Right renal cortex interstitium (tissue), 3 donors: ENCODE measurements around the gene METTL14. TPM values are rescaled to one million over a fixed set of nuclear protein-coding genes. Genes with fewer than 3 reads are reported as not detected.
"Not testable (repeated sequence)": the region's sequence is repeated elsewhere in the genome, so short reads cannot be mapped to it uniquely, and the experiment has no call there.

Experiments used
- DNase-seq, 3 donors: peaks; one replicate each; pipeline ENCODE4 v3.0.0-alpha.2; 2013; ENCODE audit warnings: low read depth in 3 of 3, low spot score in 2 of 3
- polyA plus RNA-seq, 3 donors: library from polyadenylated mRNA; unstranded; fragments of 120-200 nt; gene quantifications; one replicate each; pipeline ENCODE4 v1.2.1, GENCODE V29; 2013; ENCODE audit not compliant: insufficient read length in 3 of 3

Gene METTL14
- 10 to 100 TPM; 66.8 to 73.8 (median 67.7) TPM for polyA plus RNA-seq

- peak; percentile 92 to 96 (median 93) for DNase-seq
These were observed at the start of gene METTL14 for GRCh38 chr4:118684873-118685811. Gene METTL14 (plus strand): TSS chr4:118685392. CDS start chr4:118685535, 143 bp downstream.

- DNase-seq = not testable (repeated sequence)
These were observed 49.1 kb upstream of the METTL14 start for GRCh38 chr4:118636126-118636525.

- DNase-seq = not testable (repeated sequence)
These were observed 20.5 kb upstream of the METTL14 start for GRCh38 chr4:118664665-118665064.

- DNase-seq = peak; percentile 47 to 63 (median 51)
These were observed 16.0 kb upstream of the METTL14 start for GRCh38 chr4:118669220-118669619.

GRCh38 chr4:118670968-118671367 lies 14.2 kb upstream of the METTL14 start:
- DNase-seq = not testable (repeated sequence)

- DNase-seq = no peak
These were observed 9.1 kb upstream of the METTL14 start for GRCh38 chr4:118676128-118676527.

GRCh38 chr4:118680808-118681207 lies 4.4 kb upstream of the METTL14 start:
- DNase-seq = no peak

GRCh38 chr4:118682928-118683327 lies 2.3 kb upstream of the METTL14 start:
- no peak for DNase-seq

GRCh38 chr4:118683513-118683912 lies 1.7 kb upstream of the METTL14 start:
- no peak for DNase-seq

GRCh38 chr4:118703118-118703517 lies 17.9 kb downstream of the METTL14 start:
- DNase-seq = no peak

- no peak for DNase-seq
These were observed 25.9 kb downstream of the METTL14 start for GRCh38 chr4:118711052-118711451.

GRCh38 chr4:118712872-118713271 lies 27.7 kb downstream of the METTL14 start:
- no peak for DNase-seq

GRCh38 chr4:118714682-118715081 lies 29.5 kb downstream of the METTL14 start:
- no peak for DNase-seq

GRCh38 chr4:118716304-118716703 lies 31.1 kb downstream of the METTL14 start:
- DNase-seq = no peak

- no peak for DNase-seq
These were observed 33.4 kb downstream of the METTL14 start for GRCh38 chr4:118718511-118719170.

- no peak for DNase-seq
These were observed 36.6 kb downstream of the METTL14 start for GRCh38 chr4:118721752-118722151.

GRCh38 chr4:118723369-118723768 lies 38.2 kb downstream of the METTL14 start:
- DNase-seq = no peak

GRCh38 chr4:118727360-118727759 lies 42.2 kb downstream of the METTL14 start:
- no peak for DNase-seq

- DNase-seq = no peak
These were observed 44.4 kb downstream of the METTL14 start for GRCh38 chr4:118729287-118730286.

- DNase-seq = no peak
These were observed 45.5 kb downstream of the METTL14 start for GRCh38 chr4:118730683-118731082.
